Right lobe of liver (tissue), 6 donors: ENCODE data around the gene SH3BGRL2. TPM values are rescaled to one million over a fixed set of nuclear protein-coding genes. Genes with fewer than 3 reads are reported as not detected.

Source experiments
- ATAC-seq, 4 donors: fragments of 200-7000 bp; cut with Tn5 transposase; one replicate each; pipeline ENCODE4 v1.9.1; 2020; ENCODE audit warnings: mild to moderate bottlenecking in 4 of 4, moderate library complexity in 4 of 4
- DNase-seq, 3 donors: peaks; one replicate each; pipeline ENCODE4 v3.0.0-alpha.2; 2020
- H3K27ac ChIP-seq, 3 donors: fragments of 200-600 bp; one replicate each; pipeline ENCODE4 v1.8.0; 2022
- H3K27me3 ChIP-seq, 2 donors: fragments of 200-600 bp; one replicate each; pipeline ENCODE4 v1.8.0; 2022
- H3K36me3 ChIP-seq, 4 donors: fragments of 200-600 bp; sonication (generic) in 1 of 4; one replicate each; pipeline versions ENCODE4 v1.5.1 to v1.8.0; 2017 to 2022; ENCODE audit warnings: control low read depth in 1 of 4
- H3K4me1 ChIP-seq, 4 donors: fragments of 200-600 bp; sonication (generic) in 1 of 4; one replicate each; pipeline versions ENCODE4 v1.5.1 to v1.8.0; 2017 to 2022; ENCODE audit warnings: control low read depth in 1 of 4
- H3K4me3 ChIP-seq, 3 donors: fragments of 200-600 bp; one replicate each; pipeline ENCODE4 v1.8.0; 2022
- H3K9me3 ChIP-seq, 4 donors: fragments of 200-600 bp; sonication (generic) in 1 of 4; one replicate each; pipeline versions ENCODE4 v1.5.1 to v1.8.0; 2017 to 2022; ENCODE audit warnings: control low read depth in 1 of 4
- CTCF ChIP-seq, 4 donors: fragments of 200-600 bp in 3 of 4; fragments of 450-650 bp in 1 of 4; IDR thresholded peaks; one replicate each; pipeline versions ENCODE4 v1.5.1 to v1.8.0; 2016 to 2022; ENCODE audit warnings: antibody characterized with exemption in 4 of 4, mild to moderate bottlenecking in 2 of 4
- POLR2A ChIP-seq: fragments of 450-650 bp; IDR thresholded peaks from one replicate; pipeline ENCODE4 v1.6.1; 2017; ENCODE audit warnings: antibody characterized with exemption, mild to moderate bottlenecking
- WGBS: methylation state at CpG from one replicate; pipeline ENCODE4 v1.1.6; 2018; ENCODE audit warnings: low coverage, low lambda C conversion rate; ENCODE audit not compliant: insufficient coverage; ENCODE audit errors: missing lambda C conversion rate; 5-methylcytosine and 5-hydroxymethylcytosine counted together
- intact Hi-C, 2 donors: fragments of 100-400 bp; cut with DNase I; formaldehyde crosslinking; loops; one replicate each; pipeline versions ENCODE4 v1.11.2 to v1.14.1; 2022
- total RNA-seq, 6 experiments: library from RNA; depleted of rRNA in 2 of 6; stranded (reverse); fragments of >200 nt in 2 of 6; fragmentation: NEBNext Ultra II Directional in 3 of 6; extraction: Animal tissue kit (Norgen Biotek cat#: 25700) in 3 of 6; gene quantifications; one replicate each; pipeline versions ENCODE4 v1.1.0 to v1.2.4, GENCODE V29; 2016 to 2023
- donor health status: DM: no; HTN: yes; CAD: no.
- donor health status: DM: no; HTN: no; CAD: no.
- donor health status: DM: no; HTN: no; CAD: no.
- donor health status: DM: no; HTN: yes; CAD: no.
- donor health status: DM: no; HTN: yes; CAD: no.

Gene SH3BGRL2
- total RNA-seq, 6 experiments from 2014 or later: 15.0 to 66.0 (median 39.5) TPM

- Histone ChIP-seq H3K4me3 (no peak overlapping the region), H3K27me3 (no peaks in the 10 kb centered on the region), H3K27ac (no peak overlapping the region), H3K36me3 (no peaks in the 10 kb centered on the region), H3K4me1 (no peaks in the 10 kb centered on the region), H3K9me3 (no peaks in the 10 kb centered on the region)
- 53% methylated on average over 4 of the region's 4 CpGs for WGBS
- no peak for TF ChIP-seq POLR2A
- no peak for TF ChIP-seq CTCF (IDR thresholded peaks at IDR 0.05)
- intact Hi-C loops: no loop called here
- no peak for ATAC-seq
- DNase-seq: no peak
Measured at GRCh38 chr6:79750806-79751205, 119.7 kb downstream of the SH3BGRL2 start.

Other genes starting within 250 kb of the SH3BGRL2 start
- gene LCA5, start 93.9 kb upstream of the SH3BGRL2 start, total RNA-seq: under 1 TPM; 0.26 to 0.74 (median 0.51) TPM